Ishikawa (cell line): ENCODE results near the gene BTRC.

ENCODE experiments used
- EGR1 ChIP-seq: IDR thresholded peaks from 2 replicates; pipeline ENCODE4 v1.6.1; 2012
- RAD21 ChIP-seq: IDR thresholded peaks from 2 replicates; pipeline ENCODE4 v1.6.1; 2012; ENCODE audit warnings: low read depth
- TAF1 ChIP-seq: IDR thresholded peaks from 2 replicates; pipeline ENCODE4 v1.6.1; 2012; ENCODE audit warnings: low read depth, mild to moderate bottlenecking
- TF ChIP-seq, protein P1 (sequence below): IDR thresholded peaks from 2 replicates; pipeline ENCODE4 v1.6.1; 2012; ENCODE audit warnings: low read depth, mild to moderate bottlenecking

GRCh38 chr10:101357958-101358357 lies 4.0 kb downstream of the BTRC start:
- TF ChIP-seq, protein P1, sequence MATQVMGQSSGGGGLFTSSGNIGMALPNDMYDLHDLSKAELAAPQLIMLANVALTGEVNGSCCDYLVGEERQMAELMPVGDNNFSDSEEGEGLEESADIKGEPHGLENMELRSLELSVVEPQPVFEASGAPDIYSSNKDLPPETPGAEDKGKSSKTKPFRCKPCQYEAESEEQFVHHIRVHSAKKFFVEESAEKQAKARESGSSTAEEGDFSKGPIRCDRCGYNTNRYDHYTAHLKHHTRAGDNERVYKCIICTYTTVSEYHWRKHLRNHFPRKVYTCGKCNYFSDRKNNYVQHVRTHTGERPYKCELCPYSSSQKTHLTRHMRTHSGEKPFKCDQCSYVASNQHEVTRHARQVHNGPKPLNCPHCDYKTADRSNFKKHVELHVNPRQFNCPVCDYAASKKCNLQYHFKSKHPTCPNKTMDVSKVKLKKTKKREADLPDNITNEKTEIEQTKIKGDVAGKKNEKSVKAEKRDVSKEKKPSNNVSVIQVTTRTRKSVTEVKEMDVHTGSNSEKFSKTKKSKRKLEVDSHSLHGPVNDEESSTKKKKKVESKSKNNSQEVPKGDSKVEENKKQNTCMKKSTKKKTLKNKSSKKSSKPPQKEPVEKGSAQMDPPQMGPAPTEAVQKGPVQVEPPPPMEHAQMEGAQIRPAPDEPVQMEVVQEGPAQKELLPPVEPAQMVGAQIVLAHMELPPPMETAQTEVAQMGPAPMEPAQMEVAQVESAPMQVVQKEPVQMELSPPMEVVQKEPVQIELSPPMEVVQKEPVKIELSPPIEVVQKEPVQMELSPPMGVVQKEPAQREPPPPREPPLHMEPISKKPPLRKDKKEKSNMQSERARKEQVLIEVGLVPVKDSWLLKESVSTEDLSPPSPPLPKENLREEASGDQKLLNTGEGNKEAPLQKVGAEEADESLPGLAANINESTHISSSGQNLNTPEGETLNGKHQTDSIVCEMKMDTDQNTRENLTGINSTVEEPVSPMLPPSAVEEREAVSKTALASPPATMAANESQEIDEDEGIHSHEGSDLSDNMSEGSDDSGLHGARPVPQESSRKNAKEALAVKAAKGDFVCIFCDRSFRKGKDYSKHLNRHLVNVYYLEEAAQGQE: no peak
- TF ChIP-seq RAD21 (no peak), EGR1 (no peak), TAF1 (no peak)
